ENCODE results near the gene CES1. TPM values are rescaled to one million over a fixed set of nuclear protein-coding genes. Genes with fewer than 3 reads are reported as not detected.

CES1 gene
- total and polyA plus RNA-seq, 10 of the 15 experiments (the other 5 are each of a cell fraction or from before 2014, with no cell fraction given), result 0.08 to 0.69 (median 0.27) TPM; not detected in 6

DNA sequence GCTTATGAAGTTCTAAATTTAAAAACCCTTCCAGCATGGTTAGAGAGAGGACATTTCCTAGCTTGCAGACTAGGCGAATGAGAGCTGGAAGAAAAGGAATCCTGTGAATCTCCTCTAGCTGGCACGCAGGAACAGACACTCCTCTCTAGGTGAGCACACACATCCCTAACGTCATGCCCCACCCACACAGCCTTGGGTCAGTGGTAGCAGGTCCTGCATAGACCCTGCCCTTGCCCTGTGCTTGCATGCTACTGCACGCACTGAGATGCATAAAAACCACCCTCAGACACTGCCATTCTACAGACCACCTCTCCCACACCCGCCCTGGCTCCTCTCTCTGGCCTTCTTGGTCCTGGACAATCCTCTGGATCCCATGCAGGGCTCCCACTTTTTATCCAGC, 23.5 kb downstream of the CES1 start:
- SMC1A ChIA-PET (ENCODE audit: uncharacterized antibody, unreplicated experiment), result no interaction called here
- H3K27ac ChIP-seq (ENCODE audit: control insufficient read depth, insufficient read depth), result no peak overlapping the region
- TF ChIP-seq POU2F2 (IDR thresholded peaks at IDR 0.05; ENCODE audit: borderline replicate concordance, low read depth, low read length), result no peak
- no peak for TF ChIP-seq NFYA (IDR thresholded peaks at IDR 0.05; ENCODE audit: borderline replicate concordance, low read depth, low read length)
- TF ChIP-seq BRCA1 (IDR thresholded peaks at IDR 0.05; ENCODE audit: low read depth, low read length), result no peak
- TF ChIP-seq, protein P1, sequence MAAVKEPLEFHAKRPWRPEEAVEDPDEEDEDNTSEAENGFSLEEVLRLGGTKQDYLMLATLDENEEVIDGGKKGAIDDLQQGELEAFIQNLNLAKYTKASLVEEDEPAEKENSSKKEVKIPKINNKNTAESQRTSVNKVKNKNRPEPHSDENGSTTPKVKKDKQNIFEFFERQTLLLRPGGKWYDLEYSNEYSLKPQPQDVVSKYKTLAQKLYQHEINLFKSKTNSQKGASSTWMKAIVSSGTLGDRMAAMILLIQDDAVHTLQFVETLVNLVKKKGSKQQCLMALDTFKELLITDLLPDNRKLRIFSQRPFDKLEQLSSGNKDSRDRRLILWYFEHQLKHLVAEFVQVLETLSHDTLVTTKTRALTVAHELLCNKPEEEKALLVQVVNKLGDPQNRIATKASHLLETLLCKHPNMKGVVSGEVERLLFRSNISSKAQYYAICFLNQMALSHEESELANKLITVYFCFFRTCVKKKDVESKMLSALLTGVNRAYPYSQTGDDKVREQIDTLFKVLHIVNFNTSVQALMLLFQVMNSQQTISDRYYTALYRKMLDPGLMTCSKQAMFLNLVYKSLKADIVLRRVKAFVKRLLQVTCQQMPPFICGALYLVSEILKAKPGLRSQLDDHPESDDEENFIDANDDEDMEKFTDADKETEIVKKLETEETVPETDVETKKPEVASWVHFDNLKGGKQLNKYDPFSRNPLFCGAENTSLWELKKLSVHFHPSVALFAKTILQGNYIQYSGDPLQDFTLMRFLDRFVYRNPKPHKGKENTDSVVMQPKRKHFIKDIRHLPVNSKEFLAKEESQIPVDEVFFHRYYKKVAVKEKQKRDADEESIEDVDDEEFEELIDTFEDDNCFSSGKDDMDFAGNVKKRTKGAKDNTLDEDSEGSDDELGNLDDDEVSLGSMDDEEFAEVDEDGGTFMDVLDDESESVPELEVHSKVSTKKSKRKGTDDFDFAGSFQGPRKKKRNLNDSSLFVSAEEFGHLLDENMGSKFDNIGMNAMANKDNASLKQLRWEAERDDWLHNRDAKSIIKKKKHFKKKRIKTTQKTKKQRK (IDR thresholded peaks at IDR 0.05; ENCODE audit: low read depth, low read length), result no peak
- TF ChIP-seq RBBP5 (conservative IDR thresholded peaks at IDR 0.05), result no peak
- no peak for TF ChIP-seq ZNF217 (IDR thresholded peaks at IDR 0.05)
- TF ChIP-seq KAT2A (conservative IDR thresholded peaks at IDR 0.05; ENCODE audit: control insufficient read depth, low read depth, low read length), result no peak
- TF ChIP-seq, protein P2, sequence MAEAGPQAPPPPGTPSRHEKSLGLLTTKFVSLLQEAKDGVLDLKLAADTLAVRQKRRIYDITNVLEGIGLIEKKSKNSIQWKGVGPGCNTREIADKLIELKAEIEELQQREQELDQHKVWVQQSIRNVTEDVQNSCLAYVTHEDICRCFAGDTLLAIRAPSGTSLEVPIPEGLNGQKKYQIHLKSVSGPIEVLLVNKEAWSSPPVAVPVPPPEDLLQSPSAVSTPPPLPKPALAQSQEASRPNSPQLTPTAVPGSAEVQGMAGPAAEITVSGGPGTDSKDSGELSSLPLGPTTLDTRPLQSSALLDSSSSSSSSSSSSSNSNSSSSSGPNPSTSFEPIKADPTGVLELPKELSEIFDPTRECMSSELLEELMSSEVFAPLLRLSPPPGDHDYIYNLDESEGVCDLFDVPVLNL (IDR thresholded peaks at IDR 0.05; ENCODE audit: low read depth, low read length), result no peak
- no peak for TF ChIP-seq MYB (IDR thresholded peaks at IDR 0.05; ENCODE audit: borderline replicate concordance, low read depth, low read length)
- TF ChIP-seq ZNF207 (IDR thresholded peaks at IDR 0.05; ENCODE audit: borderline replicate concordance), result no peak
- TF ChIP-seq, protein P3, sequence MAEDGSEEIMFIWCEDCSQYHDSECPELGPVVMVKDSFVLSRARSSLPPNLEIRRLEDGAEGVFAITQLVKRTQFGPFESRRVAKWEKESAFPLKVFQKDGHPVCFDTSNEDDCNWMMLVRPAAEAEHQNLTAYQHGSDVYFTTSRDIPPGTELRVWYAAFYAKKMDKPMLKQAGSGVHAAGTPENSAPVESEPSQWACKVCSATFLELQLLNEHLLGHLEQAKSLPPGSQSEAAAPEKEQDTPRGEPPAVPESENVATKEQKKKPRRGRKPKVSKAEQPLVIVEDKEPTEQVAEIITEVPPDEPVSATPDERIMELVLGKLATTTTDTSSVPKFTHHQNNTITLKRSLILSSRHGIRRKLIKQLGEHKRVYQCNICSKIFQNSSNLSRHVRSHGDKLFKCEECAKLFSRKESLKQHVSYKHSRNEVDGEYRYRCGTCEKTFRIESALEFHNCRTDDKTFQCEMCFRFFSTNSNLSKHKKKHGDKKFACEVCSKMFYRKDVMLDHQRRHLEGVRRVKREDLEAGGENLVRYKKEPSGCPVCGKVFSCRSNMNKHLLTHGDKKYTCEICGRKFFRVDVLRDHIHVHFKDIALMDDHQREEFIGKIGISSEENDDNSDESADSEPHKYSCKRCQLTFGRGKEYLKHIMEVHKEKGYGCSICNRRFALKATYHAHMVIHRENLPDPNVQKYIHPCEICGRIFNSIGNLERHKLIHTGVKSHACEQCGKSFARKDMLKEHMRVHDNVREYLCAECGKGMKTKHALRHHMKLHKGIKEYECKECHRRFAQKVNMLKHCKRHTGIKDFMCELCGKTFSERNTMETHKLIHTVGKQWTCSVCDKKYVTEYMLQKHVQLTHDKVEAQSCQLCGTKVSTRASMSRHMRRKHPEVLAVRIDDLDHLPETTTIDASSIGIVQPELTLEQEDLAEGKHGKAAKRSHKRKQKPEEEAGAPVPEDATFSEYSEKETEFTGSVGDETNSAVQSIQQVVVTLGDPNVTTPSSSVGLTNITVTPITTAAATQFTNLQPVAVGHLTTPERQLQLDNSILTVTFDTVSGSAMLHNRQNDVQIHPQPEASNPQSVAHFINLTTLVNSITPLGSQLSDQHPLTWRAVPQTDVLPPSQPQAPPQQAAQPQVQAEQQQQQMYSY (CRISPR knock-in tag; IDR thresholded peaks at IDR 0.05), result no peak
- no peak for TF ChIP-seq CEBPB (IDR thresholded peaks at IDR 0.05; ENCODE audit: borderline replicate concordance in 1 of 2, low read depth in 2 of 2, low read length in 2 of 2)
- no peak for TF ChIP-seq TCF3 (IDR thresholded peaks at IDR 0.05; ENCODE audit: borderline replicate concordance, insufficient read depth, low read depth, low read length)
- no peak for TF ChIP-seq SMARCA5 (IDR thresholded peaks at IDR 0.05)
- no peak for TF ChIP-seq EP300 (IDR thresholded peaks at IDR 0.05; ENCODE audit: borderline replicate concordance in 1 of 2, control insufficient read depth in 1 of 2, low read depth in 2 of 2, low read length in 2 of 2)
- no peaks in the 10 kb centered on the region for H3K79me2 ChIP-seq (ENCODE audit: control insufficient read depth, insufficient read depth, low read length)
- DNase-seq (ENCODE audit: low read depth, low spot score) (no peak), ATAC-seq (no peak), FAIRE-seq (no peak)
- H4K20me1 ChIP-seq (ENCODE audit: control insufficient read depth, insufficient read depth), result no peaks in the 10 kb centered on the region
- H3K36me3 ChIP-seq (ENCODE audit: control insufficient read depth in 2 of 2, insufficient read depth in 2 of 2, low read length in 1 of 2), result no peaks in the 10 kb centered on the region
- H3K4me1 ChIP-seq (ENCODE audit: control insufficient read depth, insufficient read depth, low read length), result no peaks in the 10 kb centered on the region
- H3K9ac ChIP-seq (ENCODE audit: control insufficient read depth, insufficient read depth, low read length), result no peak overlapping the region
- no peak overlapping the region for H3K4me3 ChIP-seq
- H3K4me2 ChIP-seq (ENCODE audit: control insufficient read depth, insufficient read depth), result no peak overlapping the region
- in situ Hi-C loops (cut with MboI) (no loop called here), intact Hi-C loops (cut with micrococcal nuclease; ENCODE audit: unreplicated experiment) (no loop called here)
- POLR2A ChIA-PET, result no interaction called here
- 23% methylated on average over 5 of the region's 5 CpGs for WGBS (ENCODE audit: insufficient coverage, insufficient replicate concordance, low lambda C conversion rate, missing lambda C conversion rate)
- no TSS peak for BruUV-seq (replicated peaks)
- RAD21 ChIA-PET (ENCODE audit: unreplicated experiment), result no interaction called here
- H3K9me3 ChIP-seq (replicated peaks; ENCODE audit: control insufficient read depth, insufficient read depth, low read length), result no peaks in the 10 kb centered on the region
- no peaks in the 10 kb centered on the region; a peak in 1 of 4 replicates for H3K27me3 ChIP-seq (replicated peaks in 1 of 2; ENCODE audit: control insufficient read depth in 2 of 2, insufficient read depth in 2 of 2, low read length in 1 of 2)
- H2AFZ ChIP-seq (ENCODE audit: control insufficient read depth, low read depth, low read length), result no peak overlapping the region
- CTCF ChIA-PET, result no interaction called here
